Subcutaneous adipose tissue (tissue), 4 donors: ENCODE results near the gene MRPS21. TPM values are rescaled to one million over a fixed set of nuclear protein-coding genes. Genes with fewer than 3 reads are reported as not detected.

ENCODE experiments used
- total RNA-seq, 4 donors: library from RNA; depleted of rRNA; stranded (reverse); fragments of >200 nt; gene quantifications; one replicate each; pipeline ENCODE4 v1.1.0, GENCODE V29; 2016
- TF ChIP-seq, protein P1 (sequence below): fragments of 450-650 bp; IDR thresholded peaks from one replicate; pipeline ENCODE4 v1.5.1; 2016; ENCODE audit warnings: low read depth, mild to moderate bottlenecking, control low read depth, antibody characterized with exemption, moderate library complexity

Gene MRPS21
- total RNA-seq, 4 donors from 2014 or later = 30.0 to 47.9 (median 38.2) TPM

GRCh38 chr1:150281758-150282557 is 11.7 kb upstream of the MRPS21 start, which contains the start of gene CIART:
CIART (plus strand) TSS chr1:150282554; CDS start chr1:150283268, 714 bp downstream.
- TF ChIP-seq, protein P1, sequence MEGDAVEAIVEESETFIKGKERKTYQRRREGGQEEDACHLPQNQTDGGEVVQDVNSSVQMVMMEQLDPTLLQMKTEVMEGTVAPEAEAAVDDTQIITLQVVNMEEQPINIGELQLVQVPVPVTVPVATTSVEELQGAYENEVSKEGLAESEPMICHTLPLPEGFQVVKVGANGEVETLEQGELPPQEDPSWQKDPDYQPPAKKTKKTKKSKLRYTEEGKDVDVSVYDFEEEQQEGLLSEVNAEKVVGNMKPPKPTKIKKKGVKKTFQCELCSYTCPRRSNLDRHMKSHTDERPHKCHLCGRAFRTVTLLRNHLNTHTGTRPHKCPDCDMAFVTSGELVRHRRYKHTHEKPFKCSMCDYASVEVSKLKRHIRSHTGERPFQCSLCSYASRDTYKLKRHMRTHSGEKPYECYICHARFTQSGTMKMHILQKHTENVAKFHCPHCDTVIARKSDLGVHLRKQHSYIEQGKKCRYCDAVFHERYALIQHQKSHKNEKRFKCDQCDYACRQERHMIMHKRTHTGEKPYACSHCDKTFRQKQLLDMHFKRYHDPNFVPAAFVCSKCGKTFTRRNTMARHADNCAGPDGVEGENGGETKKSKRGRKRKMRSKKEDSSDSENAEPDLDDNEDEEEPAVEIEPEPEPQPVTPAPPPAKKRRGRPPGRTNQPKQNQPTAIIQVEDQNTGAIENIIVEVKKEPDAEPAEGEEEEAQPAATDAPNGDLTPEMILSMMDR = no peak

DNA sequence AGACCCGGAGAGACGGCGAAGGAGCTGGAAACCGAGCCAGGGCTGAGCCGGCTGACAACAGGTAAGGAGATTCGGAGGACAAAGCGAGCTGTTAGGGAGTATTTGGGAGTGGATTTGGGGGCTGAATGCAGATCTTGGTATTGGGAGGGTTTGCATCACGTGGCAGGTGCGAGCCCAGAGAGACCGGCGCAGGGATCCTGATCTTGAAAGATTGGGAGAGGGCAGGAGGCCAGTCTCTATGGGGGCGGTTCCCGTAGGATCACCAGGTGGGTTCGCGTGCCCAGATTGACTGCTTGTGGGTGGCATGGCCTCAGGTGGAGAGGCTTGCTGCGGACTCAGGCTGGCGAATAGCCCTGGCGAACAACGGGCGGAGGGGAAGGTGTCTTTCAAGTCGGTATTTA is 11.1 kb upstream of the MRPS21 start:
- TF ChIP-seq, protein P1 = no peak

DNA sequence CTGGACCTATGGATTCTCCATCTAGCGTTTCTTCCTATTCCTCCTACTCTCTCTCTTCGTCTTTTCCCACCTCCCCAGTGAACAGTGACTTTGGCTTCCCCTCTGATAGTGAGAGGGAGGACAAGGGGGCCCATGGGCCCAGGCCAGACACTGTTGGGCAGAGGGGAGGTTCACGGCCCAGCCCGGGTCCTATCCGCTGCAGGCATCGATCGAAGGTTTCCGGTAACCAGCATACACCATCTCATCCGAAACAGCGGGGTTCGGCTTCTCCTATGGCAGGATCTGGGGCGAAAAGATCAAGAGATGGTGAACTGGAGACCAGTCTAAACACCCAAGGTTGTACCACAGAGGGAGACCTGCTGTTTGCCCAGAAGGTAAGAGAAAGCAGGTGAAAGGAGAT is 10.4 kb upstream of the MRPS21 start:
- TF ChIP-seq, protein P1 = no peak

DNA sequence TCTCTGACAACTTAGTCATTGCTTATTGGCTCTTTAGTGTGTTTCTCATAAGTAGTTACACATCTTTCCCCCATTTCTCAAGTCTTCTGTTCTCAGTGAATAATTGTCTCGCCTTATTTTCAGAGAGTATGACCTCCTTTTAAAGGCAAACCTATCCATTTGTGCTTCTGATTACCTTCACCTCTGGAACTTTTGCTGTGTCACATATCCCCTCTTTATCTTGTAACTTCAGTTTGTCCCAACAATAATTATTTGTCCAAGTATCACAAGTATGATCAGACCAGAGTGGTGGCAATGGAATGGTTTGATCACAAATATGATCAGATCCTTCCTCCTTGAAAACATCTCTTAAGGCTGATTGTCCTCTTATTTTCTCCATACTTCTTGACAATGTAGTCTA is 5.3 kb upstream of the MRPS21 start:
- TF ChIP-seq, protein P1 = no peak

- TF ChIP-seq, protein P1 = no peak
Observed at GRCh38 chr1:150288822-150289221, 4.8 kb upstream of the MRPS21 start.

- TF ChIP-seq, protein P1 = no peak
Observed at GRCh38 chr1:150295476-150295875, 1.8 kb downstream of the MRPS21 start.

GRCh38 chr1:150299716-150300115 is 6.1 kb downstream of the MRPS21 start:
- TF ChIP-seq, protein P1 = no peak
